Glutamatergic neuron (in vitro differentiated cells): ENCODE data around the gene SOCS2. TPM values are rescaled to one million over a fixed set of nuclear protein-coding genes. Genes with fewer than 3 reads are reported as not detected.
A peak's percentile ranks its signal among the peaks of the same experiment; 100 is the strongest.

Experiments used
- DNase-seq: peaks from one replicate; pipeline ENCODE4 v3.0.0; 2022
- H3K27ac Mint-ChIP-seq: one replicate; pipeline ENCODE4 v1.8.0; 2020; ENCODE audit warnings: mild to moderate bottlenecking, mixed read lengths, inconsistent platforms; ENCODE audit not compliant: unreplicated experiment
- H3K27me3 Mint-ChIP-seq: one replicate; pipeline ENCODE4 v1.8.0; 2020; ENCODE audit warnings: mild to moderate bottlenecking, moderate library complexity, mixed read lengths, inconsistent platforms; ENCODE audit not compliant: unreplicated experiment
- H3K36me3 Mint-ChIP-seq: one replicate; pipeline ENCODE4 v1.8.0; 2020; ENCODE audit warnings: mild to moderate bottlenecking, mixed read lengths, inconsistent platforms; ENCODE audit not compliant: unreplicated experiment
- H3K4me1 Mint-ChIP-seq: one replicate; pipeline ENCODE4 v1.8.0; 2020; ENCODE audit warnings: mild to moderate bottlenecking, low read depth, mixed read lengths, inconsistent platforms; ENCODE audit not compliant: unreplicated experiment
- H3K4me3 Mint-ChIP-seq: one replicate; pipeline ENCODE4 v1.8.0; 2020; ENCODE audit warnings: mild to moderate bottlenecking, mixed read lengths, inconsistent platforms; ENCODE audit not compliant: unreplicated experiment
- H3K9me3 Mint-ChIP-seq: one replicate; pipeline ENCODE4 v1.8.0; 2020; ENCODE audit warnings: mild to moderate bottlenecking, moderate library complexity, mixed read lengths, inconsistent platforms; ENCODE audit not compliant: unreplicated experiment
- total RNA-seq: library from RNA; stranded (reverse); fragmentation: NEBNext Ultra II Directional; extraction: Animal tissue kit (Norgen Biotek cat#: 25700); gene quantifications from one replicate; pipeline ENCODE4 v1.2.1, GENCODE V29; 2021; ENCODE audit not compliant: unreplicated experiment
- TF ChIP-seq, protein P1 (sequence below): fragments of 200-600 bp; sonication (generic); IDR thresholded peaks from one replicate; pipeline ENCODE4 v1.5.0; 2021; ENCODE audit not compliant: partially characterized antibody, unreplicated experiment

SOCS2 gene
- total RNA-seq, 1 donor from 2014 or later = 36.6 TPM

DNA sequence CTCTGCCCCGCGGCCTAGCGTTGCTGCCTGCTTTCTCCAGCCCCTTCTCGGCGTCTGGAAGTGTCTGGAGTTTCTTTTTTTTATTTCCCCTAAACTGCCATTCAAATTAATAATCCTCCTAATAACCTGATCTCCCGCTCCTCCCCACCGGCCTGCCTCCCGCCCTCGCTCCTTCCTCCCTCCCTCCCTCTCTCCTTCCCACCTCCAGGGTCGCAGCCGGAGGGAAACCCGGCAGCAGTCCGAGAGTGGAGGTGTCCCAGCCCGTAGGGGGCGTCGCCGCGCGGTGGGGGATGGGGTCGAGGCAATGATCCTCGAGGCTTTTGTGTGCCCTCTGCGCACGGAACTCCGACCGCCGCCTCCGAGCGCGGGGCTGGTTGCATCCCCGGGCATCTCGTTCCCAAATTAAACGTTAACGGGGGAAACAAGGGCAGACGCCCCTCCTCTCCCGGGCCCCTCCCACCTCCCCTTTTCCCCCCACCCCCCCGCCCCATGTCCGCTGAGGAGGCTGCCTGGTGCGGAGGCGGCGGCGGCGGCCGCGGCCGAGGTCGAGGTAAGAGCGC lies 1.0 kb upstream of the SOCS2 start:
- Mint-ChIP-seq H3K4me1 (peaks cover 9% of the 10 kb centered on the region), H3K27me3 (peaks cover 19% of the 10 kb centered on the region), H3K9me3 (peaks cover 7% of the 10 kb centered on the region), H3K4me3 (peak overlapping the region; percentile 79), H3K27ac (no peak overlapping the region), H3K36me3 (no peaks in the 10 kb centered on the region)
- TF ChIP-seq, protein P1, sequence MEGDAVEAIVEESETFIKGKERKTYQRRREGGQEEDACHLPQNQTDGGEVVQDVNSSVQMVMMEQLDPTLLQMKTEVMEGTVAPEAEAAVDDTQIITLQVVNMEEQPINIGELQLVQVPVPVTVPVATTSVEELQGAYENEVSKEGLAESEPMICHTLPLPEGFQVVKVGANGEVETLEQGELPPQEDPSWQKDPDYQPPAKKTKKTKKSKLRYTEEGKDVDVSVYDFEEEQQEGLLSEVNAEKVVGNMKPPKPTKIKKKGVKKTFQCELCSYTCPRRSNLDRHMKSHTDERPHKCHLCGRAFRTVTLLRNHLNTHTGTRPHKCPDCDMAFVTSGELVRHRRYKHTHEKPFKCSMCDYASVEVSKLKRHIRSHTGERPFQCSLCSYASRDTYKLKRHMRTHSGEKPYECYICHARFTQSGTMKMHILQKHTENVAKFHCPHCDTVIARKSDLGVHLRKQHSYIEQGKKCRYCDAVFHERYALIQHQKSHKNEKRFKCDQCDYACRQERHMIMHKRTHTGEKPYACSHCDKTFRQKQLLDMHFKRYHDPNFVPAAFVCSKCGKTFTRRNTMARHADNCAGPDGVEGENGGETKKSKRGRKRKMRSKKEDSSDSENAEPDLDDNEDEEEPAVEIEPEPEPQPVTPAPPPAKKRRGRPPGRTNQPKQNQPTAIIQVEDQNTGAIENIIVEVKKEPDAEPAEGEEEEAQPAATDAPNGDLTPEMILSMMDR = peak; percentile 46
- peak; percentile 97 for DNase-seq

DNA sequence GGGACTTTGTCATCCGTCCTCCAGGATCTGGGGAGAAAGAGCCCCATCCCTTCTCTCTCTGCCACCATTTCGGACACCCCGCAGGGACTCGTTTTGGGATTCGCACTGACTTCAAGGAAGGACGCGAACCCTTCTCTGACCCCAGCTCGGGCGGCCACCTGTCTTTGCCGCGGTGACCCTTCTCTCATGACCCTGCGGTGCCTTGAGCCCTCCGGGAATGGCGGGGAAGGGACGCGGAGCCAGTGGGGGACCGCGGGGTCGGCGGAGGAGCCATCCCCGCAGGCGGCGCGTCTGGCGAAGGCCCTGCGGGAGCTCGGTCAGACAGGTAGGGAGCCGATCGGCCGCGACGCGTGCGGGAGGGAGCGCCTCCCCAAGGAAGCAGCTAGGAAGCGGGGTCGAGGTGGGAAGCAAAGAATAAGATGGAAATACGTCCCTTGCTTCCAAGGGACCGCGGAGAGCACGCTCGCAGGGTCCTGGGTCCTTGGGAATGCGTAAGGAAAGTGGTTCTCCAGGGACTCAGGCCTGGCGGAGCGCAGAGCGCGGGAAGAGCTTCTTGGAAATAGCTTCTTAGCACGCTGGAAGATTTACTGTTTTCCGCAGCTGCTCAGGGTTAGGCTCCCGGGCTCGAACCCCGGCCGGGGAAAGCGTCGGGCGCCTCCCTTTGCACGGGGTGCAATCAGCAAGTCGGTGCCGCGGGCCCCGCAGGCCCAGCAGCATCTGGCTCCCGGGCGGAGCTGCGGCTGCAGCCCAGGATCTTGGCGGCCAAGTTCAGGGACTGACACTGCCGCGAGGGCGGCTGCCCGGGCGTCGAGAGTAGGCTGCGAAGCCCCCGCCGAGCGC lies 457 bp downstream of the SOCS2 start:
- peak overlapping the region; percentile 92 for H3K27ac Mint-ChIP-seq

DNA sequence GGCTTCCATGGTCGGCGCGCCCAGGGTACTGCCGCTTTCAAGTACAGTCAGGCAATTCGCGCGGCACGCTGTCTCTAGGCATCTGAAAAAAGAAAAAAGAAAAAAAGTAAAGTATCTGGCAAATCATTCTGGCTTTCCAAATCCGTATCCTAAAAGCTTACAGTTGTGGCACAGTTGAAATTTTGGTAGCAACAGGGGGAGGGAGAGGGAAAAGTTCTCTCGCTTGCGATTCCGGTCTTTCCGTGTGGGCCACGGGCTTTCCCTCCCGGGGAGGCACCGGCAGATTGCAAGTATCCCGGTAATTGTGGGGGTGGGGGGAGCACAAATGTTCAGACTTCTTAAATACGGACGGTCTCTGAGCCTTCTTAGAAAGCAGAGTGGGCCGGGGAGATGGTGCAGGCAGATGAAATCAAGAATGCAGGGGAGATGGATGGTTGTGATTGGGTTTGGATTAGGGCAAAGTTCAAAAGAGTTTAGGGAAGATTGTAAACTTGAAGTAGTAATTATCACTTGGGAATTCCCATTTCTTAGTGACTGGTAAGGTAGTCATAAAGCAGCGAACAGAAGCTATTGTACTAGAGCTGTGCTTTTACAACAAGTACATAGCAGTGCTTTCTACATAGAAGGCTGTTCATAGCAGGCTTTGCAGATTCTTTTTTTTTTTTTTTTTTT lies 1.2 kb downstream of the SOCS2 start:
- peaks cover 11% of the 10 kb centered on the region for H3K4me1 Mint-ChIP-seq

More for the DNA sequence above, 457 bp downstream of the SOCS2 start:
- TF ChIP-seq, protein P1 = no peak
- Mint-ChIP-seq H3K27me3 (peaks cover 19% of the 10 kb centered on the region), H3K4me1 (peaks cover 11% of the 10 kb centered on the region), H3K36me3 (no peaks in the 10 kb centered on the region), H3K9me3 (peaks cover 7% of the 10 kb centered on the region), H3K4me3 (peak overlapping the region; percentile 84)
- peak; percentile 70 for DNase-seq

DNA sequence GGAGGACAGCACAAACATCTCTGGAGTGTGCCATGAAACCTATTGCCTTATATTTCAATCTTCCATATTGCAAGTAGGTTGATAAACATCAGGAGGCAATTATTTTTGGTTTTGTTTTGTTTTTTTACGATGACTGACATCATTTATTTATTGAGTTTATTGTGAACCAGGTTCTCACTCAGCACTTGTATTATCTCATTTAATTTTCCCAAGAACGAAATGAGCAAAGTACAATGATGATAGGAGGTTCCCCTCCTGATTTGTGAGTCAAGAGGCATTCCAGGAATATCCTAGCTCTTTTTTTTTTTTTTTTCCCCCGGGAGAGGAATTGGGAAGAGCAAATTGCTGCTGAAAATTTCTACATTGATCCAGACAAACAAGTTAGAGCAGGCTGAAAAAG lies 4.7 kb downstream of the SOCS2 start:
- Mint-ChIP-seq H3K9me3 (peaks cover 4% of the 10 kb centered on the region), H3K4me1 (peaks cover 19% of the 10 kb centered on the region), H3K27me3 (peaks cover 17% of the 10 kb centered on the region), H3K4me3 (no peak overlapping the region), H3K36me3 (no peaks in the 10 kb centered on the region), H3K27ac (no peak overlapping the region)
- TF ChIP-seq, protein P1 = no peak
- no peak for DNase-seq

More for the DNA sequence above, 1.2 kb downstream of the SOCS2 start:
- H3K27me3 Mint-ChIP-seq = peaks cover 19% of the 10 kb centered on the region
- H3K9me3 Mint-ChIP-seq = peaks cover 7% of the 10 kb centered on the region
- peak overlapping the region; percentile 84 for H3K4me3 Mint-ChIP-seq
- TF ChIP-seq, protein P1 = no peak
- no peak for DNase-seq
- H3K27ac Mint-ChIP-seq = no peak overlapping the region
- no peaks in the 10 kb centered on the region for H3K36me3 Mint-ChIP-seq
